SK-N-SH (cell line): ENCODE measurements around the gene RAMACL. TPM values are rescaled to one million over a fixed set of nuclear protein-coding genes. Genes with fewer than 3 reads are reported as not detected.
A peak's percentile ranks its signal among the peaks of the same experiment; 100 is the strongest.

Experiments
- CTCF ChIA-PET: fragments of 300-600, 350-600 bp; formaldehyde crosslinking; extraction: SDS; loops from one replicate; lab custom pipeline; 2021; lab: Yijun Ruan, JAX
- POLR2A ChIA-PET: fragments of 350-600 bp; sonication (Branson Sonifier 250); formaldehyde crosslinking; extraction: SDS; loops from one replicate; lab custom pipeline; 2020; ENCODE audit warnings: antibody characterized with exemption, inconsistent platforms; lab: Yijun Ruan, JAX
- DNase-seq: peaks from one replicate; pipeline ENCODE4 v3.0.0; 2012
- H2AFZ ChIP-seq: fragments of 200-600 bp; sonication (generic); 2 replicates; pipeline ENCODE4 v1.8.1; 2016; ENCODE audit warnings: antibody characterized with exemption, mild to moderate bottlenecking, low read depth
- H3F3A ChIP-seq: fragments of 200-600 bp; sonication (generic); replicated peaks from 2 replicates; pipeline ENCODE3; 2016; ENCODE audit warnings: antibody characterized with exemption, mild to moderate bottlenecking; ENCODE audit not compliant: insufficient read depth
- H3K27ac ChIP-seq, 2 experiments: fragments of 200-500 bp in 1 of 2; fragments of 200-600 bp in 1 of 2; sonication (Bioruptor generic) in 1 of 2; sonication (generic), shearing (Covaris generic) in 1 of 2; 2 replicates each; pipeline versions ENCODE4 v1.5.1 to v1.6.1; 2014 to 2016; ENCODE audit warnings: low read depth in 2 of 2, inconsistent platforms in 1 of 2, low read length in 1 of 2, mild to moderate bottlenecking in 1 of 2, mixed read lengths in 1 of 2
- H3K27me3 ChIP-seq: fragments of 200-600 bp; sonication (generic), shearing (Covaris generic); 2 replicates; pipeline ENCODE4 v1.6.1; 2016; ENCODE audit warnings: mixed run types; ENCODE audit not compliant: insufficient read depth
- H3K36me3 ChIP-seq, 2 experiments: fragments of 200-500 bp in 1 of 2; fragments of 200-600 bp in 1 of 2; sonication (Bioruptor generic) in 1 of 2; sonication (generic) in 1 of 2; replicated peaks in 1 of 2; 2 replicates each; pipeline versions ENCODE3 to v1.5.1; 2014 to 2016; ENCODE audit warnings: low read length in 1 of 2, mild to moderate bottlenecking in 1 of 2; ENCODE audit not compliant: insufficient read depth in 2 of 2, control insufficient read depth in 1 of 2
- H3K4me1 ChIP-seq, 2 experiments: fragments of 200-500 bp in 1 of 2; fragments of 200-600 bp in 1 of 2; sonication (Bioruptor generic) in 1 of 2; sonication (generic), shearing (Covaris generic) in 1 of 2; 2 replicates each; pipeline versions ENCODE4 v1.5.1 to v1.6.1; 2014 to 2016; ENCODE audit warnings: low read depth in 1 of 2, low read length in 1 of 2, mixed run types in 1 of 2; ENCODE audit not compliant: insufficient read depth in 2 of 2, control insufficient read depth in 1 of 2
- H3K4me2 ChIP-seq: fragments of 200-600 bp; sonication (generic), shearing (Covaris generic); 2 replicates; pipeline ENCODE4 v1.6.1; 2017; ENCODE audit warnings: mixed run types
- H3K4me3 ChIP-seq, 2 experiments: fragments of 200-500 bp in 1 of 2; fragments of 200-600 bp in 1 of 2; sonication (Bioruptor generic) in 1 of 2; sonication (generic), shearing (Covaris generic) in 1 of 2; 2 replicates each; pipeline versions ENCODE4 v1.5.1 to v1.8.1; 2014 to 2016; ENCODE audit warnings: low read depth in 2 of 2, inconsistent platforms in 1 of 2, low read length in 1 of 2, mild to moderate bottlenecking in 1 of 2, mixed read lengths in 1 of 2, moderate library complexity in 1 of 2
- H3K79me2 ChIP-seq: fragments of 200-600 bp; sonication (generic); 2 replicates; pipeline ENCODE4 v1.8.1; 2017; ENCODE audit warnings: mild to moderate bottlenecking; ENCODE audit not compliant: insufficient read depth
- H3K9ac ChIP-seq: fragments of 200-600 bp; sonication (generic); 2 replicates; pipeline ENCODE4 v1.6.1; 2017; ENCODE audit warnings: mixed run types
- H3K9me2 ChIP-seq: fragments of 200-600 bp; sonication (generic); 2 replicates; pipeline ENCODE4 v1.6.1; 2017; ENCODE audit warnings: mixed run types
- H3K9me3 ChIP-seq: fragments of 200-600 bp; sonication (generic); 2 replicates; pipeline ENCODE4 v1.6.1; 2017; ENCODE audit warnings: mixed run types, mild to moderate bottlenecking, moderate library complexity
- H4K20me1 ChIP-seq: fragments of 200-600 bp; sonication (generic); 2 replicates; pipeline ENCODE4 v1.6.1; 2017; ENCODE audit warnings: mild to moderate bottlenecking, mixed run types; ENCODE audit not compliant: insufficient read depth
- CTCF ChIP-seq: fragments of 200-600 bp; sonication (generic); IDR thresholded peaks from 2 replicates; pipeline ENCODE4 v1.6.1; 2017; ENCODE audit warnings: antibody characterized with exemption, mild to moderate bottlenecking, moderate library complexity
- ELF1 ChIP-seq: IDR thresholded peaks from 2 replicates; pipeline ENCODE4 v1.4.0; 2012
- EZH2phosphoT487 ChIP-seq: fragments of 200-600 bp; sonication (generic); IDR thresholded peaks from 2 replicates; pipeline ENCODE4 v1.6.1; 2017; ENCODE audit warnings: low read depth, mixed run types, mild to moderate bottlenecking, antibody characterized with exemption, moderate library complexity, borderline replicate concordance
- FOXJ3 ChIP-seq: sonication (generic); formaldehyde crosslinking; IDR thresholded peaks from 2 replicates; pipeline ENCODE4 v1.5.1; 2020; ENCODE audit warnings: mild to moderate bottlenecking, missing genetic modification reagents
- GATA2 ChIP-seq: sonication (generic); formaldehyde crosslinking; IDR thresholded peaks from 2 replicates; pipeline ENCODE4 v1.5.0; 2020; ENCODE audit warnings: mild to moderate bottlenecking, missing genetic modification reagents
- MXI1 ChIP-seq: IDR thresholded peaks from 2 replicates; pipeline ENCODE4 v1.6.1; 2012; ENCODE audit warnings: mild to moderate bottlenecking, low read depth, low read length, improper control_type of control experiment
- NRF1 ChIP-seq: IDR thresholded peaks from 2 replicates; pipeline ENCODE4 v1.6.1; 2012; ENCODE audit warnings: low read depth, mild to moderate bottlenecking, low read length
- PBX3 ChIP-seq: IDR thresholded peaks from 2 replicates; pipeline ENCODE4; 2012
- POLR2AphosphoS5 ChIP-seq: IDR thresholded peaks from 2 replicates; pipeline ENCODE4 v1.6.1; 2012; ENCODE audit warnings: low read depth, low read length
- RCOR1 ChIP-seq: fragments of 150-350 bp; IDR thresholded peaks from 2 replicates; pipeline ENCODE4 v1.6.1; 2017; ENCODE audit warnings: antibody characterized with exemption, low read length
- REST ChIP-seq: IDR thresholded peaks from 2 replicates; pipeline ENCODE4 v1.6.1; 2012; ENCODE audit warnings: mild to moderate bottlenecking, low read depth, low read length, moderate library complexity
- RFX5 ChIP-seq: IDR thresholded peaks from 2 replicates; pipeline ENCODE4 v1.6.1; 2012; ENCODE audit warnings: mild to moderate bottlenecking, improper control_type of control experiment, low read length
- RXRA ChIP-seq: IDR thresholded peaks from 2 replicates; pipeline ENCODE4 v1.4.0; 2012; ENCODE audit warnings: low read depth, mild to moderate bottlenecking, borderline replicate concordance
- SMC3 ChIP-seq: IDR thresholded peaks from 2 replicates; pipeline ENCODE4 v1.6.1; 2012; ENCODE audit warnings: low read depth, low read length, improper control_type of control experiment
- TAF1 ChIP-seq: IDR thresholded peaks from 2 replicates; pipeline ENCODE4 v1.6.1; 2012; ENCODE audit warnings: low read depth, mild to moderate bottlenecking, low read length, moderate library complexity, borderline replicate concordance
- TEAD4 ChIP-seq: IDR thresholded peaks from 2 replicates; pipeline ENCODE4 v1.4.0; 2012; ENCODE audit warnings: mild to moderate bottlenecking, borderline replicate concordance; ENCODE audit not compliant: insufficient read depth
- WGBS: methylation state at CpG from one replicate; pipeline ENCODE4 v1.1.6; 2017; ENCODE audit warnings: low lambda C conversion rate; 5-methylcytosine and 5-hydroxymethylcytosine counted together
- polyA plus RNA-seq, 3 experiments: library from polyadenylated mRNA; depleted of rRNA; stranded (reverse); fragments of >200 nt; gene quantifications; 2 replicates each; pipeline ENCODE4 v1.2.3, GENCODE V29; 2012

The RAMACL gene
- polyA plus RNA-seq, 1 of the 3 experiments (the other 2 are of a cell fraction), result 0.10 TPM

- peak overlapping the region in 1 of 2 experiments; percentile 100; a peak in 2 of 4 replicates for H3K27ac ChIP-seq
- H3K4me3 ChIP-seq, result no peak overlapping the region
- 74% methylated on average over 9 of the region's 9 CpGs for WGBS
- H3K9ac ChIP-seq, result peak overlapping the region; percentile 26; the same call in 1 of the 2 replicates
- peaks cover 81% of the 10 kb centered on the region for H3K79me2 ChIP-seq
- TF ChIP-seq TEAD4 (no peak), REST (no peak), FOXJ3 (no peak), CTCF (no peak), EZH2phosphoT487 (no peak), SMC3 (no peak), RFX5 (no peak), TAF1 (no peak), POLR2AphosphoS5 (no peak)
- H3K36me3 ChIP-seq, result peaks cover 0 to 3% of the 10 kb centered on the region in 2 experiments
- DNase-seq, result no peak
- H3K9me2 ChIP-seq, result no peaks in the 10 kb centered on the region
- H3K27me3 ChIP-seq, result no peaks in the 10 kb centered on the region
- H3K4me1 ChIP-seq, result peaks cover 55 to 67% of the 10 kb centered on the region in 2 experiments
- CTCF ChIA-PET, result interaction anchor here (1.0 to 1.6 kb wide), 2 partner anchors 20 to 317 kb away, joined by 3 to 4 read pairs; no protein-coding TSS in a partner anchor
- no peak overlapping the region for H2AFZ ChIP-seq
- H3K4me2 ChIP-seq, result no peak overlapping the region
- H3F3A ChIP-seq, result peaks cover 31% of the 10 kb centered on the region
- POLR2A ChIA-PET, result no interaction called here
- H3K9me3 ChIP-seq, result no peaks in the 10 kb centered on the region
- no peaks in the 10 kb centered on the region for H4K20me1 ChIP-seq
Observed at GRCh38 chr6:166592821-166593220, 6.3 kb upstream of the RAMACL start.

- Histone ChIP-seq H3K9me3 (no peaks in the 10 kb centered on the region), H3K4me1 (peaks cover 59 to 61% of the 10 kb centered on the region in 2 experiments), H3K9me2 (no peaks in the 10 kb centered on the region), H3K79me2 (peaks cover 80% of the 10 kb centered on the region), H3K27me3 (no peaks in the 10 kb centered on the region), H3K36me3 (peaks cover 0 to 5% of the 10 kb centered on the region in 2 experiments), H3K9ac (peak overlapping the region; percentile 26; the same call in 1 of the 2 replicates), H3K4me3 (no peak overlapping the region), H3F3A (peaks cover 28% of the 10 kb centered on the region), H3K27ac (peak overlapping the region in 1 of 2 experiments; percentile 100; a peak in 3 of 4 replicates), H2AFZ (no peak overlapping the region), H4K20me1 (no peaks in the 10 kb centered on the region), H3K4me2 (no peak overlapping the region)
- no peak for TF ChIP-seq ELF1
- TF ChIP-seq NRF1, result no peak
- no peak for TF ChIP-seq MXI1
- no peak for TF ChIP-seq GATA2
- TF ChIP-seq CTCF, result no peak
- no peak for TF ChIP-seq PBX3
- TF ChIP-seq EZH2phosphoT487, result no peak
- no peak for TF ChIP-seq RCOR1
- no peak for TF ChIP-seq RXRA
- WGBS, result 96% methylated on average over 7 of the region's 7 CpGs
- CTCF ChIA-PET, result no interaction called here
- no peak for DNase-seq
- POLR2A ChIA-PET, result no interaction called here
Observed at GRCh38 chr6:166591961-166592520, 5.6 kb upstream of the RAMACL start.
